ENCODE results near the gene DIRAS1.
A peak's percentile ranks its signal among the peaks of the same experiment; 100 is the strongest.
"Not testable (repeated sequence)": the region's sequence is repeated elsewhere in the genome, so short reads cannot be mapped to it uniquely, and the experiment has no call there.

Gene DIRAS1

DNA sequence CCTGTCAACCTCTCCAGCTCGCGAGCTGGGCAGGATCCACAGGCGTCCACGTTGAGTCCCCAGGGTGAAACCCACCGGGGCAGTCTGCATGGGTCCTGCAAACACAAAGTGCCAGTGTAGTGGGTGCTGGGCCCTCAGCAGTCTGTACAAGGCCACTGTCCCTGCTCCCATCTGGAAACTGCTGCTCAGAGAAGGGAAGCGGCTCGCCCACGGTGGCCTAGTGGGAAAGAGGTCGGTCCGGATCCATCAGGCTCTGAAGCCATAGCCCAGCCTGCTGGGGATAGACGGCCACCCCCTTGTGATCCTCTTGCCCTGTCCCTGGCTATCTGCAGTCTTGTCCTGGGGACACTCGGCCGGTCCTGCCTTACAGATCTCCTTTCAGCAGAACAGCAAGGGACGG lies 2.6 kb upstream of the DIRAS1 start:
- ATAC-seq (no peak), DNase-seq (ENCODE audit: low spot score in 2 of 2) (no peak)
- Mint-ChIP-seq H3K36me3 (no peaks in the 10 kb centered on the region), H3K4me3 (no peak overlapping the region), H3K27ac (no peak overlapping the region), H3K4me1 (peaks cover 5% of the 10 kb centered on the region), H3K9me3 (no peaks in the 10 kb centered on the region)

DNA sequence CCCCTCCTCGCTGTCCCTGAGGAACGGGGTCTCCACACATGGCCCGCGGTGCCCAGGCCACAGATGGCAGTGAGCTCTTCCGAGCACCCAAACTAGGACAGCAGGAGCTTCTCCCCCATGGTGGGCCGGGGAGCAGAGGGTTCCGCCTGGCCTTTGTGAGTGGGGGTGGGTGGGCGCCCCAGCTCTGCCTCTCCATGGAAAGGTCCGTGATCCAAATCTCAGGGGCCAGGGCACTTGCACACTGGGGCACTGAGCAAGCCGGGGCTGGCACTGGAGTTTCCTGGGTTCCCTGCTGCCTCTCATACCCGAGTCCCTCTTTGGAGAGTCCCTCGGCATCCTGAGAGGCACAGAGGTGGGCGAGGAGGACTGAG lies 2.2 kb upstream of the DIRAS1 start:
- H3K36me3 Mint-ChIP-seq, result no peaks in the 10 kb centered on the region
- ATAC-seq (no peak), DNase-seq (ENCODE audit: low spot score in 2 of 2) (no peak)
- no peak overlapping the region for H3K27ac Mint-ChIP-seq
- H3K4me3 Mint-ChIP-seq, result no peak overlapping the region
- H3K9me3 Mint-ChIP-seq, result no peaks in the 10 kb centered on the region
- peaks cover 5% of the 10 kb centered on the region for H3K4me1 Mint-ChIP-seq

DNA sequence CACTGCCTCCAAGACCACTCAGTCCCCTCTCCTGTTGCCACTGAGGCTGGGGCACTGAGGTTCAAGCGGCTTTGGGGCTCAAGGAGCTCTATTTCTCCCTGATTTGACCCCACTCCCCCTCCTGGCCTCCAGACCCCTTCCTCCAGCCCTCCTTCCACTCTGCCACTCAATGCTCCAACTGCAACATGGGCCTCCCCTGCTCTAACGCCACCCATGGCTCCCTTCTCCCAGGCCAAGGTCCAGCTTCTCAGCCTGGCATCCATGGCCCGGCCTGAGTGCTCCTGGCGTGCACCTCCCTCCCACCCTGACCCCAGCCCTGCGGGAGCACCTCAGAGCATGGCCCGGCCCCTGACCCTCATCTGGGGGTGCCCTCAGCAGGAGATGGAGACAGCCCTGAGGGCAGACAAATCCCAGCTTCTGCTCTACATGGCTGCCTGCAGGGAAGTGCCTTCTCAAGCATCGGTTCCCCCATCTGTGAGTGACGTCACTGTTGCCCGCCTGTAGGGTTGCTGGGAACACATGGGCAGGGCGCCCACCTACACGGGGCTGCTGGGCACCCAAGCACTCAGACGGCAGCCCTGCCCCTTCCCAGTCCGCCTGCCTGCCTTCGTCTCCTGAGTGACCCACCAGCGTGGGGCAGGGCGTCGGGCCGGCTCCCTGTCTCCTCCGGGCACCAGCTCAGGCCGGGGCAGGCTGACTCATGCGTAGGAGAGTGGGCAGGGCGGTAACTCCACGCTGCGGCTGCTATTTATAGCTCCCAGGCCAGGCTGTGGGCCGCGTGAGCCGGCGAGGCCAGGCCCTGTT lies 1.6 kb upstream of the DIRAS1 start:
- Mint-ChIP-seq H3K4me1 (peaks cover 5% of the 10 kb centered on the region), H3K27ac (no peak overlapping the region), H3K9me3 (no peaks in the 10 kb centered on the region), H3K36me3 (no peaks in the 10 kb centered on the region), H3K4me3 (peak overlapping the region; percentile 11)
- ATAC-seq (no peak), DNase-seq (ENCODE audit: low spot score in 2 of 2) (no peak)

DNA sequence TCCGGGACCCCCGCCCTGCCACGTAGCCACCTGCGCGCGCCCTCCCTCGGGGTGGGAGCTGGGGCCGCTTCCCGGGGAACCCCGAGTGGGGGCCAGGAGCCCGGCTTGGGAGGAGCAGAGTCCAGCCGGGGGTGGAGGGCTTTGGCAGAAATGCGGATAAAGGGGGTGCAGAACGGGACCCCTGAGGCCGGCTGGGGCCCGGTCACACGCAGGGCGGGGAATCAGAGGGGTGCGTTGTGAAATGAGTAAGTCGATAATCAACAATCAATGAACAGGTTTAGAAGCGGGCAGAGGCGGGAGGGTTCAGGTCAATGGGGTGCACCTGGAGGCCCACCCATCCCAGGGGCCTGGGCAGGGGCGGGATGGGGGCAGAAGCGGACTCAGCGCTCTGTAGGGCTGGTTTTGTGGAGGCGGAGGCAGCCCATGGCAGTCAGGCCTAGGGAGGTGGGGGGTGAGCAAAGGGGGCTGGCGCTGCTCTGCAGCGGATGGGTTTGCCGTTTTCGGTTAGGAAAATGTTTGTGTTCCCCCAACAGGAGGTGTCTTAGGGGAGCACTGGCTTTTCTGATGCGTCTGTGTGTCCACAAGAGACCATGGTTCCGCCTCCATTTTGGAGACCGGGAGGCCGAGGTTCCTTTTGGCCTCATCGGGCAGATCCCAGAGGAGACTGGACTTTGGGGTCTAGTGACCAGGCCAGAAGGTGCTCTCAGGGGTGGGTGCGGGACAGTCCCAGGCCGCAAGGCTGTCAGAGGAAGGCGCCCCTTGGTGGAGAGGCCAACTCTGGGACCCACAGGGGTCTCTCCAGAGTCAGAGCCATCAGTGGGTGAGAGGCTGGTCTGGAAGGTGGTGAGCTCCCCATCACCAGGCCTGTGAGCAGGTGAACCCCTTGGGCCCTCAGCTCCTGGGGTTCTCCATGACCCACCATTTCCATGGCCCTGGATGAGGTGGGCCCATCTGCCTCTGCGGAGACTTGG lies 683 bp upstream of the DIRAS1 start:
- peak overlapping the region; percentile 43 for H3K4me3 Mint-ChIP-seq
- H3K27ac Mint-ChIP-seq, result no peak overlapping the region
- no peak for DNase-seq (ENCODE audit: low spot score in 2 of 2)
- H3K4me1 Mint-ChIP-seq, result peaks cover under 1% of the 10 kb centered on the region
- H3K9me3 Mint-ChIP-seq, result no peaks in the 10 kb centered on the region
- ATAC-seq, result no peak
- H3K36me3 Mint-ChIP-seq, result no peaks in the 10 kb centered on the region

DNA sequence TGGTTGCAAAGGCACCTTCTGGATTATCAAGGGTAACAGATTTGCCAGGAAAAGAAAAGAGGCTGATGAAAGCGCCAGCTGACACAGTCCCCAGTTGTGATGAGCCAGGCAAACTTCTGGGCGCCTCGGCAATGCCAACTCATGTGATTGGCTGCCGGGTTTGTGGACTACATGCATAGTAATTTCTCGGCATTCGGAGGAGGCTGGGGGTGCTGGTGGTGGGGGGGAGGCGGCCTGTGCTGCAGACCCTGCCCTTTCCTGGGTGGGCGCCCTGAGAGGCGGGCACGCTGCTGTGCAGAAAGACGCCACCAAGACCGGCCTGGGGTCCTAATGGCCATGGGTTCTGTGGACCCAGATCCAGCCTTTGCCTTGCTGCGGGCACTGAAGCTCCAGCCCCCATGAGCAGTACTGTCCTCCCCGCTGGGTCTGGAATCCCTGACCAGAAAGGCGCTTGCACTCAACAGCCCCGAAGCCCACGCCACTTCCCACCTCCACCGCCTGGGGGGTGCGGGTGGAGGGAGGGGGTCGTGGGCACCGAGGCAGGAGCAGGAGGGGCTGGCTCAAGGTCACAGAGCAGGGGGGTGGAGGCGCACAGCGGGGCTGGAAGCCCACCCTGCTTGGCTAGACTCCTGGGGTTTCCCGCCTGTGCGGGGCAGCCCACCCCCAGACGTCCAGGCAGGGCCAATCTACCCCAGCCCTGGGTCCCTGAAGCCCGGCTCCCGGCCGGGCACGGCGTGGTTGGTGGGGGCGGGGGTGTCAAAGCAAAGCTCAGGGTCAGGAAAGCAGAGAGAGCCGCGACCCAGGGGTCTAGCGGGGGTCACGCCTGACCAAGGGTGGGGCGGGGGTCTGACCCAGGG lies 1.0 kb downstream of the DIRAS1 start:
- DNase-seq (ENCODE audit: low spot score in 2 of 2), result no peak
- ATAC-seq, result no peak
- Mint-ChIP-seq H3K27ac (no peak overlapping the region), H3K36me3 (no peaks in the 10 kb centered on the region), H3K4me1 (no peaks in the 10 kb centered on the region), H3K9me3 (peaks cover 3% of the 10 kb centered on the region), H3K4me3 (peak overlapping the region; percentile 24)

DNA sequence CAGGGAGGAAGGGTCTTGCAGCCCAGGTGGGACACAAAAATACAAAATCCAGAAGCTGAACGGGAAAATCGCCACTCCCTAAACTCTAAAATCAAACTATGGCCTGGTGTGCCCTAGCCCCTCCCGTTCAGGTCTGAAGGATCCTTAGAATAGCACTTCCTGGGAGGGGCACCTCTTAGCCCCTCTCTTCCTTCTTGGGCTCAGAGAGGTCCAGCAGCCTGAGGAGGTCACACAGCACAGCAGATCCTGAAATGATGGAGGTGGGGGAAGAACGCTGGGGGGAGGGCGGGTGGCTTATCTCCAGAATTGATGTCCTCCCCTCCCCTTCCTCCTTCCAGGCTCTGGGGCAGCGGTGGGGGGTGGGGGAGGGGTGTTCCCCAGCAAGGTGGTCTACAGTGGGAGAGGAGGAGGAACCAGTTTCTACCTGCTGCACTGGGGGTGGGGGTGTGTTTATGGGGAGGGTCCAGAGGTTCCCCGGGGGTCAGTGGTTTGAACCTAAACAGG lies 1.9 kb downstream of the DIRAS1 start:
- DNase-seq (ENCODE audit: low spot score in 2 of 2) (no peak), ATAC-seq (no peak)
- no peaks in the 10 kb centered on the region for H3K36me3 Mint-ChIP-seq
- H3K4me1 Mint-ChIP-seq, result no peaks in the 10 kb centered on the region
- peak overlapping the region; percentile 24 for H3K4me3 Mint-ChIP-seq
- H3K27ac Mint-ChIP-seq, result no peak overlapping the region
- H3K9me3 Mint-ChIP-seq, result peaks cover 3% of the 10 kb centered on the region

DNA sequence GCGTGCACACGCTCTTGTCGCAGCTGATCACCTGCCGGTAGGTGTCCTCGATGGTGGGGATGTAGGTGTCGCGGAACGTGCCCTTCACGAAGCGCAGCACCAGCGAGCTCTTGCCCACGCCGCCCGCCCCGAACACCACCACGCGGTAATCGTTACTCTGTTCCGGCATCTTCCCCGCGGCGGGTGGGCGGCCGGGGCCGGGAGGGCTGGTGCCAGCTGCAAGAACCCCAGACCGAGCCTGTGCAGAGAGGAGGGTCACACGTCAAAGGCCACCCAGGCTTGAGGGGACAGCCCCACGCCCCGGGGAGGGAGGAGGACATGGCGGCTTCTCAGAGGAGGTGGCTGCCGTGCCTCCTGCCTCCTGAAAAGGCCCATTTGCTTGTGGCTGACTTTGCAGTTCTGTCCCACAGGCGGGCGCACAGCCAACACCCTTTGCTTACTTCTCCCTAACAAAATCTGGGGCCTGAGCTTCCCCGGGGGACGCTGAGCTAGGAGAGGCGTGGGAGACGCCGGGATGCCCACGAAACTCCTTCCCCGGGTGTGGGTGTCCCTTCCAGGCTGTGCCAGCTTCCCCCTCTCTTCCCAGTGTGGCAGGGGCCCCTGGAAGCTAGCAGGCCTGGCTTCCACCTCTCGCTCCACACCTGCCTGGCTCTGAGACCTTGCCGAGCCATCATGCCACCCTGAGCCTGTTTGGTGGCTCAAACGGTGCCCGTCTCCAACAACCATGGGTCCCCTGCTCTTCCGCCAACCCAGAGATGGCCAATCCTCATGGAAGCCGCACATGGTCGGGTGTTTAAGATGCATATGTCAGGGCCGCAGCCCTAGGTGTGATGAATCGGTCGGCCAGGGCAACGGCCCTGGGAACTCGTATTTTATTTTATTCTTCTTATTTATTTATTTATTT lies 3.3 kb downstream of the DIRAS1 start:
- no peak overlapping the region for H3K27ac Mint-ChIP-seq
- ATAC-seq, result peak; percentile 25
- H3K4me1 Mint-ChIP-seq, result no peaks in the 10 kb centered on the region
- H3K4me3 Mint-ChIP-seq, result no peak overlapping the region
- no peaks in the 10 kb centered on the region for H3K36me3 Mint-ChIP-seq
- peaks cover 3% of the 10 kb centered on the region for H3K9me3 Mint-ChIP-seq
- no peak for DNase-seq (ENCODE audit: low spot score in 2 of 2)

DNA sequence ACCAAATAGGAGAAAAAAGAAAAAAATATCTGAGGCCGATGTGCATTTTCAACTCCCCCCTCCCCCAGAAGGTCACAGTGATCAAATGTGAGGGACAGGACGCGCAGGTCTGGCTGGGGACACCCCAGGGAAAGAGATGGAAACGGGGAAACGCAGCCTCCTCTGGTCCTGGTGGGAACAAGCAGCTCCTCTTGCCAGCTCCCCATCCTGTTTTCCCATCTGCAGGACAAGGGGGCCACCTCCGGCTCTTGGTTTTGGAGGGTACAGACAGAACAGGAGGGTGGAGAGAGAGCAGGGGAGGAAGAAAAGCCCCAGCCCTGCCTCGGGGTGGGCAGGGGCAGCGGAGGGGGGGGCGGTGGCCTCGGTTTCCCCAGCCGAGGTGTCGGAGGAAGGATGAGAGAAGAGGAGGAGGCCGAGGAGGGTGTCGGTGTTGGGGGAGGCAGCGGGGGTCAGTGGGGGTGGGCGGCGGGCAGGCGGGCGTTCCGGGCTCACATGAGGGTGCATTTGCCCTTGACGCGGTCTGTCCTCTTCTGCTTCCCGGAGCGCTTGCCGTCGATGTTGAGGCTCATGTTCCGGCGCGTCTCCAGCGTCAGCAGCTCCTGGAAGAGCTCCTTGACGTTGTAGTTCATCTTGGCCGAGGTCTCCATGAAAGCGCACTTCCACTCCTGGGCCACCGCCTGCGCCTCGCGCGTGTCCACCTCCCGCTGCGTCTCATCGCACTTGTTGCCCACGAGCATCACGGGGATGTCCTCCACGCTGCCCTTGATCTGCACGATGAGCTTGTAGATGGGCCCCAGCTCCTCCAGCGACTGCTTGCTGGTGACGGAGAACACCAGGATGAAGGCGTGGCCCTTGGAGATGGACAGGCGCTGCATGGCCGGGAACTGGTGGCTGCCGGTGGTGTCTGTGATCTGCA lies 4.2 kb downstream of the DIRAS1 start:
- Mint-ChIP-seq H3K4me1 (peaks cover under 1% of the 10 kb centered on the region), H3K36me3 (no peaks in the 10 kb centered on the region), H3K27ac (no peak overlapping the region), H3K9me3 (peaks cover 3% of the 10 kb centered on the region), H3K4me3 (no peak overlapping the region)
- ATAC-seq (no peak), DNase-seq (ENCODE audit: low spot score in 2 of 2) (no peak)

DNA sequence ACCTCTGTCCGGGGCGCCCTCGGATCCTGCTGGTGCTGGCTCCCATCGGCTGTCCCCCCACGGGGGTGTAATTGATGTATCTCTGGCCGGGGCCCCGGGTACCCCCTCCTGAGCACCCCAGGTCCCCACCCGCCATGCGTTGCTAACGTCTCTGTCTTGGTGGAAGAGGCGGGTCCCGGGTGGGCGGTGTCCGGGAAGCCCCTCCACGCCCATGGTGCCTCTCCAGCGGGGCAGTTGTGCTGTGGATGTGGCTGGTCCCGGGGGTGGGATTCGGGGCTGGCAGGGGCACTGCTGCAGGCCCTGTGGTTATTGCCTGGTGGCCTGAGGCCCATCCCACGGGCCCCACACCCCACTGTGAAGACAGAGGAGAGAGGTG lies 4.9 kb downstream of the DIRAS1 start:
- Mint-ChIP-seq H3K4me1 (peaks cover 8% of the 10 kb centered on the region), H3K27ac (no peak overlapping the region), H3K9me3 (peaks cover 3% of the 10 kb centered on the region), H3K36me3 (no peaks in the 10 kb centered on the region), H3K4me3 (no peak overlapping the region)
- ATAC-seq (no peak), DNase-seq (ENCODE audit: low spot score in 2 of 2) (no peak)

DNA sequence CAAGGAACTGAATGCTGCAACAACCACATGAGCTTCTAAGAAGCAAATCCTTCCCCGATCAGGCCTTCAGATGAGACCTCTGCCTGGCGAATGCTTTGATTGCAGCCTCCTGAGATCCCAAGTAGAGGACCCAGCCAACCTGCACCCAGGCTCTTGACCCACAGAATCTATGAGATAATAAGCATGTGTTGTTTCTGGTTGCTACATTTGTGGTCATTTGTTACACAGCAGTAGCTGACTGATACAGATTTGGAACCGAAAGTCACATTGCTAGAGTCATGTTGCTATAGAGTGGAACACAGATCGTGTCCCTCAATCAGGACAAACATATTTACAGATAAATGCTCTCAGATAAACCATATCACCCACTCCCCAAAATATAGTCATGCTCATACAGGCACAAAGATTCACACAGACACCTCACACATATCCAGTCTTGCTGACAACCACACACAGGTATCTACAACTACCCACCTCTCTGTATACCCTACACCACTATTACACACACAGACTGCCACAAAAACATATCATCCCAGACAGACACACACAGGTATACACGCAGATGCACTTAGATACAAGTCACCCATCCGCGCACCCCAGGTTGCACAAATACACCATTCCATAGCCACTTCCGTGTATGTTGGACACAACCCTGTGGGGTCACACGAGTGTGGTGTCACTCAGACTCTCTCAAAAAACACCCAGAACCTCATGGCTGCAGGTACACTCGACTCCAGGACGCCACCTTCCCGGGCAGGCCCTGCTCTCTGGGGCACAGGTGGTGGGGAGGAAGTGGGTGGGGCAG lies 5.5 kb downstream of the DIRAS1 start:
- Mint-ChIP-seq H3K4me3 (no peak overlapping the region), H3K36me3 (no peaks in the 10 kb centered on the region), H3K27ac (no peak overlapping the region), H3K4me1 (peaks cover 8% of the 10 kb centered on the region), H3K9me3 (peaks cover 3% of the 10 kb centered on the region)
- ATAC-seq (no peak), DNase-seq (ENCODE audit: low spot score in 2 of 2) (no peak)

DNA sequence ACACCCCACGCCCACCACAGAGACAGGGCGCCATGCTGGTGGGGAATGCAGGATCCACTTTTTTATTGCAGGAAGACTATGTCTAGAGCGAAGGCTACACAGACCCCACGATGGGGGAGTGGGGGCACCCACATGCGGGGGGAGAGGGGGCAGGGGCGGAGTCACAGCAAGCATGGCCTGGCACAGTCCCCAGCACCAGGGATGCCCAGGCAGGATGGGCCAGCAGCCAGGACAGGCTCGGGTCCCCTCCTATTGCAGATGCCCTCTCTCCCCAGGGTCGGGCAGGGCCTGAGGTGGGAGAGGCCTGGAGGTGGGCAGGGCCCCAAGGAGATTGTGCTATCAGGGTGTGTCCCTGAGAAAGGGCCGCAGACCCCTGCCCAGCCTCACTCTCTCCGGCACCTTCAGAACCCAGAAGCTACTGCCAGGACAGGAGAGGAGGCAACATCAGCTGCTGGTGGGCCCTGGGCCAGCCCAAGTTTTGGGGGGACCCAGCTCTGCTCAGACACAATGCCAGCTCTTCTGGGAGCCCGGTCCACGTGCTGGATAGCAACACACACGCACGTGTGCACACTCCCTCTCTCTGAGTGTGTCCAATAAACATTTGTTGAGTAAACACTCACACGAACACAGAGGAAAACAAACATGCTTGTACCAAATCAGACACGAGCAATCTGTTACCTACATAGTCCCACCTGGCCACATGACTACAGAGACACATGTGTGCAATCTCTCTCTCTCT lies 6.5 kb downstream of the DIRAS1 start:
- peaks cover 3% of the 10 kb centered on the region for H3K9me3 Mint-ChIP-seq
- ATAC-seq, result no peak
- H3K4me3 Mint-ChIP-seq, result no peak overlapping the region
- no peak overlapping the region for H3K27ac Mint-ChIP-seq
- no peak for DNase-seq (ENCODE audit: low spot score in 2 of 2)
- no peaks in the 10 kb centered on the region for H3K36me3 Mint-ChIP-seq
- peaks cover 8% of the 10 kb centered on the region for H3K4me1 Mint-ChIP-seq

DNA sequence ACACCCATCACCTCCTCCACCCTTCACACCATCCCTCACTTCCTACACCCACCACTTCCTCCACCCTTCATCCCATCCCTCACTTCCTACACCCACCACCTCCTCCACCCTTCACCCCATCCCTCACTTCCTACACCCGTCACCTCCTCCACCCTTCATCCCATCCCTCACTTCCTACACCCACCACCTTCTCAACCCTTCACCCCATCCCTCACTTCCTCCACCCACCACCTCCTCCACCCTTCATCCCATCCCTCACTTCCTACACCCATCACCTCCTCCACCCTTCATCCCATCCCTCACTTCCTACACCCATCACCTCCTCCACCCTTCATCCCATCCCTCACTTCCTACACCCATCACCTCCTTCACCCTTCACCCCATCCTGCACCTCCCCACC lies 7.1 kb downstream of the DIRAS1 start:
- not testable (repeated sequence) for H3K36me3 Mint-ChIP-seq; H3K4me1 Mint-ChIP-seq; H3K27ac Mint-ChIP-seq; H3K9me3 Mint-ChIP-seq; ATAC-seq; H3K4me3 Mint-ChIP-seq; DNase-seq (ENCODE audit: low spot score in 2 of 2)

Data from stimulated activated effector memory CD8-positive, alpha-beta T cell treated with anti-CD3 and anti-CD28 coated beads, Interleukin-12 subunit alpha, Interleukin-12 subunit beta, amount 100 ng/mL, for 72 hours (primary cell).